Erythroblast (primary cell): ENCODE results near the gene TRABD2B.

Experiments
- GATA1 ChIP-seq: IDR thresholded peaks from 2 replicates; pipeline ENCODE4 v1.6.1; 2011; ENCODE audit warnings: low read depth, mild to moderate bottlenecking, control low read depth, low read length, moderate library complexity
- POLR2A ChIP-seq: IDR thresholded peaks from 2 replicates; pipeline ENCODE4 v1.6.1; 2011; ENCODE audit warnings: mild to moderate bottlenecking, low read length

DNA sequence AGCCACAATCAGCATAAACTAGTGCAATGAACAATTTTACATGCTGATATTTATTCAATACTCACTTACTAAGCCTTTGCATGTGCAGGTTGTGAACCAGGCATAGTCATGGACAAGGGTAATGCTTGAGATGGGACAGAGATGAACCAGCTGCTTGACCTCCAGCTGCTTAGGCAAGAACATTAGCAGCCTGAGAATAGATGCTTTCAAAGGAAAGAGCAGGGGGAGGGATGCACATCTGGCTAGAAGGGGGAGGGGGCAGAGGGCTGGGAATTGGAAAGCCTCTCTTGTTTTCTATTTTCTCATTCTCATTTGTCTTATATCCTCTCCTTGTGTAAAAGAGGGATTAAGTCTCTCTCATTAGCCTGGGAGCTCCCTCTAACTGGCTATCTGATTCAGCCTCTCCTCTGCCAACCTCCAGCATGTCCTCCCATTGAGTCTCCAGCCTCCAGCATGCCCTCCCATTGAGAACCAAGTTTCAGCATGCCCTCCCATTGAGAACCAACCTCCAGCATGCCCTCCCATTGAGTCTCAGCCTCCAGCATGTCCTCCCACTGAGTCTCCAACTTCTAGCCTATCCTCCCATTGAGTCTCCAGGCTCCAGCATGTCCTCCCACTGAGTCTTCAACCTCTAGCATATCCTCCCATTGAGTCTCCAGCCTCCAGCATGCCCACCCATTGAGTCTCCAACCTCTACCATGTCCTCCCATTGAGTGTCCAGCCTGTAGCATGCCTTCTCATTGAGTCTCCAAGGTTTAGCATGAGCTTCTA lies 38.4 kb upstream of the TRABD2B start:
- TF ChIP-seq POLR2A (no peak), GATA1 (no peak)
